Mesendoderm (in vitro differentiated cells): ENCODE measurements around the gene TUBA1C.
"Not testable (repeated sequence)": the region's sequence is repeated elsewhere in the genome, so short reads cannot be mapped to it uniquely, and the experiment has no call there.

Source experiments
- DNase-seq: peaks from one replicate; pipeline ENCODE4 v3.0.0; 2013
- H2AK5ac ChIP-seq: 2 replicates; pipeline ENCODE4 v1.6.1; 2013; ENCODE audit warnings: low read length, inconsistent platforms
- H2BK120ac ChIP-seq: 2 replicates; pipeline ENCODE4 v1.6.1; 2013; ENCODE audit warnings: low read depth, mild to moderate bottlenecking, low read length, moderate library complexity, mixed read lengths
- H2BK15ac ChIP-seq: replicated peaks from 2 replicates; pipeline ENCODE4 v1.6.1; 2013; ENCODE audit warnings: low read depth, mild to moderate bottlenecking, moderate library complexity
- H2BK5ac ChIP-seq: 2 replicates; pipeline ENCODE4 v1.6.1; 2013; ENCODE audit warnings: low read length, inconsistent platforms
- H3K18ac ChIP-seq: 2 replicates; pipeline ENCODE4 v1.6.1; 2013; ENCODE audit warnings: mild to moderate bottlenecking, low read length, mixed read lengths
- H3K23ac ChIP-seq: one replicate; pipeline ENCODE4 v1.6.1; 2013; ENCODE audit warnings: low read length
- H3K27ac ChIP-seq: 2 replicates; pipeline ENCODE4 v1.5.1; 2013; ENCODE audit warnings: low read depth, mild to moderate bottlenecking, inconsistent platforms, low read length, moderate library complexity
- H3K27me3 ChIP-seq: 2 replicates; pipeline ENCODE4 v1.6.1; 2013; ENCODE audit warnings: low read length, control low read depth, mild to moderate bottlenecking, inconsistent platforms; ENCODE audit not compliant: insufficient read depth, poor library complexity
- H3K36me3 ChIP-seq: 2 replicates; pipeline ENCODE4 v1.6.1; 2013; ENCODE audit warnings: low read length, inconsistent platforms; ENCODE audit not compliant: control insufficient read depth, insufficient read depth
- H3K4ac ChIP-seq: one replicate; pipeline ENCODE4 v1.6.1; 2013; ENCODE audit warnings: low read depth, mild to moderate bottlenecking, low read length, moderate library complexity
- H3K4me1 ChIP-seq: 2 replicates; pipeline ENCODE4 v1.6.1; 2013; ENCODE audit warnings: low read depth, low read length, inconsistent platforms; ENCODE audit not compliant: control insufficient read depth
- H3K4me2 ChIP-seq: 2 replicates; pipeline ENCODE4 v1.6.1; 2013; ENCODE audit warnings: low read length
- H3K4me3 ChIP-seq: 2 replicates; pipeline ENCODE4 v1.5.1; 2013; ENCODE audit warnings: mild to moderate bottlenecking, low read length
- H3K56ac ChIP-seq: one replicate; pipeline ENCODE4 v1.6.1; 2013; ENCODE audit warnings: low read length
- H3K79me1 ChIP-seq: 2 replicates; pipeline ENCODE4 v1.6.1; 2013; ENCODE audit warnings: low read length, inconsistent platforms
- H3K79me2 ChIP-seq: 2 replicates; pipeline ENCODE4 v1.6.1; 2013; ENCODE audit warnings: mild to moderate bottlenecking, low read length; ENCODE audit not compliant: control insufficient read depth, insufficient read depth
- H3K9ac ChIP-seq: 2 replicates; pipeline ENCODE4 v1.6.1; 2013; ENCODE audit warnings: low read length, inconsistent platforms
- H4K5ac ChIP-seq: one replicate; pipeline ENCODE4 v1.6.1; 2013; ENCODE audit warnings: low read length
- H4K8ac ChIP-seq: one replicate; pipeline ENCODE4 v1.6.1; 2013; ENCODE audit warnings: low read depth, mild to moderate bottlenecking, control low read depth, low read length, moderate library complexity
- WGBS: extraction: QIAGEN DNeasy Blood & Tissue Kit; methylation state at CpG from one replicate; pipeline ENCODE4 v1.1.7; 2013; ENCODE audit warnings: low lambda C conversion rate, missing lambda C conversion rate; ENCODE audit not compliant: insufficient coverage; ENCODE audit errors: extremely low coverage; 5-methylcytosine and 5-hydroxymethylcytosine counted together

TUBA1C gene

DNA sequence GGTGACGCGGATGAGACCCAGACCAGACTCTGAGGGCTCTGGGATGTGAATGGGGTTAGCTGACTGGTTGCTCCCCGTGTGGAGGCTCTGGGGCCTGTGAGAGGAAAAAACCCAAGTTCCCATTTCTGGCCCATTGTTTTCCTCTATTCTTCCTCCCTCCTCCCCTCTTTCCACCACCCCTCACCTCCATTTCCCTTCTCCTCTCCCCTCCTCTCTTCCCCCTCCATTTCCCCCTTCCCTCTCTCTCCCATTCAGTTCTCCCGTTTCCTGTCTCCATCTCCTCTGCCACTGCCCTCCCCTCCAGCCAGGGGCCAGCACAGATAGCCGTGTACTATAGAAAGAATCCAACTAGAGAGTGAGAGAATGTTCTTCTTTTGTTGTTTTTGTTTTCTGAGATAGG lies 17.4 kb downstream of the TUBA1C start:
- Histone ChIP-seq H3K4ac (no peak overlapping the region), H3K23ac (no peak overlapping the region), H3K36me3 (no peaks in the 10 kb centered on the region), H4K5ac (no peak overlapping the region), H3K4me2 (no peak overlapping the region), H4K8ac (no peak overlapping the region), H3K4me3 (no peak overlapping the region), H2BK5ac (no peak overlapping the region), H2AK5ac (no peak overlapping the region), H3K4me1 (no peaks in the 10 kb centered on the region), H3K27ac (no peak overlapping the region), H2BK120ac (no peak overlapping the region), H3K9ac (no peak overlapping the region), H3K18ac (no peak overlapping the region), H3K79me2 (no peaks in the 10 kb centered on the region), H3K79me1 (no peaks in the 10 kb centered on the region), H3K27me3 (no peaks in the 10 kb centered on the region), H3K56ac (peak overlapping the region; percentile 42), H2BK15ac (peak overlapping the region; percentile 14)
- WGBS: no CpG with 5 or more reads among the region's 5 CpGs
- DNase-seq: no peak

DNA sequence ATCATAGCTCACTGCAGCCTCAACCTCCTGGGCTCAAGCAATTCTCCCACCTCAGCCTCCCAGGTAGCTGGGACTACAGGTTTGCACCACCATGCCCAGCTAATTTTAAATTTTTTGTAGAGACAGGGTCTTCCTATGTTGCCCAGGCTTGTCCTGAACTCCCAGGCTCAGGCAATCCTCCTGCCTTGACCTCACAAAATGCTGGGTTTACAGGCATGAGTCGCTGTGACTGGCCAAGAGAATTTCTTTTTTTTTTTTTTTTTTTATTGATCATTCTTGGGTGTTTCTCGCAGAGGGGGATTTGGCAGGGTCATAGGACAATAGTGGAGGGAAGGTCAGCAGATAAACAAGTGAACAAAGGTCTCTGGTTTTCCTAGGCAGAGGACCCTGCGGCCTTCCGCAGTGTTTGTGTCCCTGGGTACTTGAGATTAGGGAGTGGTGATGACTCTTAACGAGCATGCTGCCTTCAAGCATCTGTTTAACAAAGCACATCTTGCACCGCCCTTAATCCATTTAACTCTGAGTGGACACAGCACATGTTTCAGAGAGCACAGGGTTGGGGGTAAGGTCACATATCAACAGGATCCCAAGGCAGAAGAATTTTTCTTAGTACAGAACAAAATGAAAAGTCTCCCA lies 18.0 kb downstream of the TUBA1C start:
- not testable (repeated sequence) for DNase-seq, H3K36me3 ChIP-seq, H2AK5ac ChIP-seq, H3K18ac ChIP-seq, H2BK15ac ChIP-seq, H3K27ac ChIP-seq, H3K79me2 ChIP-seq, H4K8ac ChIP-seq, H3K4me1 ChIP-seq, H3K23ac ChIP-seq, H3K9ac ChIP-seq, H4K5ac ChIP-seq, H3K4me3 ChIP-seq, H3K4ac ChIP-seq, H2BK5ac ChIP-seq, H3K4me2 ChIP-seq, H3K27me3 ChIP-seq, H3K79me1 ChIP-seq, H2BK120ac ChIP-seq
- no CpG with 5 or more reads among the region's 6 CpGs for whole genome bisulfite sequencing
- H3K56ac ChIP-seq: peak overlapping the region; percentile 42

DNA sequence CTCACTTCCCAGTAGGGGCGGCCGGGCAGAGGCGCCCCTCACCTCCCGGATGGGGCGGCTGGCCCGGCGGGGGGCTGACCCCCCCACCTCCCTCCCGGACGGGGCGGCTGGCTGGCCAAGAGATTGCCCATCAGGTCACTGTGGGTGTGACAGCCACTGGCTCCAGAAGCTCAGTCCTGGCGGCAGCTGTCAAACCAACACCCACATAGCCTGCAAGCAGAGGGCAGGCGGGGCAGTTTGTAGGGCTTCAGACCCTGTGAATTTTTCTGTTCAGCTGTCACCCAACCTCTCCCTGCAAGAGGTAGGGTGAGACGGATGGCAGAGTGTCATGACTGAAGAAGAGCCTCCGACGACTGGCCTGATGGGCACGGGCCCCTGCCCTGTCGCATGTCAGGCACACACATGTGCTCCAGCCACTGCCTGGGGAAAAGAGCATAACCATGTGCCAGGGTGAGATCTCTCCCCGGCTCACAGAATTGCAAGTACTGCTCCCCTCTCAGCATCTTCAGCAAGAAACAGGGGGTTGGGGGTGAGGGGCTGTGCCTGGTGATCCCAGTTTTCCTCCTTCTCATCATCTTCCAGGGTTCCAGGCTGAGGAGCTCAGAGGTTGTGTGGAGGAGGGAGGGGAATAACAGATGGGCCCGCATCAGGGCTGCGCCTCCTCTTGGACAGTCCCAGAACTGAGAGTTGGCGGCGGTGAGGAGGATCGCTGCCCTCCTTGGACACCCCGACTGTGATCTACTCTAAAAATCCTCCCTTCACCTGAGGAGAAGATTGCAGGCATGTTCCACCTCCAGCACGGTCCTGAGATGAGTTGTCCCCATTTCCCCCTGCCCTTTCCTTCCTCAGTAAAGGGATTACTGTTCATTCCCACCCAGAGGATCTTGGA lies 18.9 kb downstream of the TUBA1C start:
- Histone ChIP-seq H4K8ac (no peak overlapping the region), H3K79me1 (no peaks in the 10 kb centered on the region)
- no peak for DNase-seq

DNA sequence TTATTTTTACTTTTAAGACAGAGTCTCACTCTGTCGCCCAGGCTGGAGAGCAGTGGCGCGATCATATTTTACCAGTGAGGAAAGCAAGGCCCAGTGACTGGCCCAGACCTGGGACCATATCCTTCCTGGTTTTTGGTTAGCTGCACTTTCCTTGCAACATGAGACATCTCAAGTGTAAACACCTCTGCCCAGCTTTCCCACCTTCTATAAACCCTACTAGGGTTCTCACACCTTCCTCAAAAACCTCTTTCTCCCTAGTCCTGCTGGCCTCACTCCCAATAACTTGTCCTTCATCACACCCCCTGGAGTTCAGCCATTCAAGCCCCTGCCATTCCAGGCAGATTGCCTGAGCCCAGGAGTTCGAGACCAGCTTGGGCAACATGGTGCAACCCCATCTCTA lies 19.8 kb downstream of the TUBA1C start:
- H3K18ac ChIP-seq: no peak overlapping the region
- no peak overlapping the region for H2AK5ac ChIP-seq
- no peak overlapping the region for H3K23ac ChIP-seq
- no peak overlapping the region for H3K4me2 ChIP-seq
- no CpG with 5 or more reads among the region's 4 CpGs for WGBS
- no peak overlapping the region for H2BK120ac ChIP-seq
- H3K79me1 ChIP-seq: no peaks in the 10 kb centered on the region
- H3K56ac ChIP-seq: no peak overlapping the region
- no peak overlapping the region for H2BK5ac ChIP-seq
- no peak overlapping the region for H4K8ac ChIP-seq
- H3K4ac ChIP-seq: no peak overlapping the region
- H2BK15ac ChIP-seq: no peak overlapping the region
- H3K79me2 ChIP-seq: no peaks in the 10 kb centered on the region
- H3K27me3 ChIP-seq: no peaks in the 10 kb centered on the region
- no peaks in the 10 kb centered on the region for H3K4me1 ChIP-seq
- no peak overlapping the region for H3K4me3 ChIP-seq
- no peaks in the 10 kb centered on the region for H3K36me3 ChIP-seq
- DNase-seq: no peak
- no peak overlapping the region for H3K9ac ChIP-seq
- H3K27ac ChIP-seq: no peak overlapping the region
- H4K5ac ChIP-seq: no peak overlapping the region

More for the DNA sequence above, 18.9 kb downstream of the TUBA1C start:
- no peak overlapping the region for H3K18ac ChIP-seq
- H3K36me3 ChIP-seq: no peaks in the 10 kb centered on the region
- no peak overlapping the region for H3K4ac ChIP-seq
- no peak overlapping the region for H3K9ac ChIP-seq
- H2BK15ac ChIP-seq: no peak overlapping the region
- H3K27ac ChIP-seq: no peak overlapping the region
- no peak overlapping the region for H3K23ac ChIP-seq
- no peaks in the 10 kb centered on the region for H3K4me1 ChIP-seq
- no peaks in the 10 kb centered on the region for H3K79me2 ChIP-seq
- H4K5ac ChIP-seq: no peak overlapping the region
- H3K4me2 ChIP-seq: no peak overlapping the region
- no peak overlapping the region for H2AK5ac ChIP-seq
- no peak overlapping the region for H2BK120ac ChIP-seq
- no peak overlapping the region for H3K4me3 ChIP-seq
- no peak overlapping the region for H2BK5ac ChIP-seq
- no peak overlapping the region for H3K56ac ChIP-seq
- no peaks in the 10 kb centered on the region for H3K27me3 ChIP-seq
- no CpG with 5 or more reads among the region's 25 CpGs for WGBS

DNA sequence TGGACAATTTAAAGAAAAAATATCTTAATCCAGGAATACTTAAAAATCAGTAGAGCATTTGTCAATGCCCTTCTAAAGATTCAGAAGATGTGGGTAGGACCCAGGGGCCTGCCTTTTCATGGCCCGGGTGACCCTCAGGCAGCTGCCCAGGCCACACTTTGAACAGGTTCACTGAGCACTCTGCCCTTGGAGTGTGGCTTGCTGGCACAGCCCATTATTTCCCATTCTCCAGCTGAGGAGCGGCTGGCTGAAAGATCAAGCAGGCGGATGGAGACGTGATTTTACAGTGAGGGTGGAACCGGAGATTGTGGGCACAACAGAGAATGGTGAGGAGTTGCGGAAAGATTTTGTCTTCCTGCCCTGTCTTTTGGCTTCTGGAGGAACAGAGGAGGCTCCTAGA lies 23.0 kb downstream of the TUBA1C start:
- no peak overlapping the region for H3K27ac ChIP-seq
- H3K4me2 ChIP-seq: no peak overlapping the region
- H2BK15ac ChIP-seq: no peak overlapping the region
- no peak overlapping the region for H2AK5ac ChIP-seq
- H4K5ac ChIP-seq: no peak overlapping the region
- no peaks in the 10 kb centered on the region for H3K36me3 ChIP-seq
- no peaks in the 10 kb centered on the region for H3K79me1 ChIP-seq
- H3K27me3 ChIP-seq: no peaks in the 10 kb centered on the region
- no CpG with 5 or more reads among the region's 6 CpGs for WGBS
- H3K56ac ChIP-seq: no peak overlapping the region
- no peaks in the 10 kb centered on the region for H3K79me2 ChIP-seq
- H3K18ac ChIP-seq: no peak overlapping the region
- H3K4ac ChIP-seq: no peak overlapping the region
- no peak overlapping the region for H3K4me3 ChIP-seq
- no peak overlapping the region for H2BK120ac ChIP-seq
- H3K9ac ChIP-seq: no peak overlapping the region
- no peaks in the 10 kb centered on the region for H3K4me1 ChIP-seq
- no peak for DNase-seq
- H2BK5ac ChIP-seq: no peak overlapping the region
- no peak overlapping the region for H4K8ac ChIP-seq
- H3K23ac ChIP-seq: no peak overlapping the region
